ENCODE data around the gene CRADD. TPM values are rescaled to one million over a fixed set of nuclear protein-coding genes. Genes with fewer than 3 reads are reported as not detected.

Gene CRADD
- polyA plus RNA-seq, 1 of the 3 experiments (the other 2 are of a cell fraction), result 13.6 TPM

DNA sequence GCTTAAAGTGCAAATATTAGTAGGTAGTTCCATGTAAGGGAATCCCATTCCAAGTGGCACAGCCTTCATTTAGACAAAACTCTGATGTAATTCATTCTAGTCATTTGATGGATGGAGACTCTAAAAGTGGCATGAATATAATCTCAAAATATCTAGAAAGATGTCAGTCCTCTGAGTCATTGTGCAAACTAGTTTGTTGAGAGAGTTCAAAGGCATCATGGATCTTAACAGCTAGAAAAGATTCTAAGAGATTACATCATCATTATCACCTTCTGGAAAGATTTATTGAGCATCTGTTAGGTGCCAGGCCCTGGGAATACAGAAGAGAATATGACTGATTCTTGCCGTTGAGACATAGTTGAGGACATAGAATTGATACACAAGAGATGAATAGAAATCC is 30.7 kb downstream of the CRADD start (continued):
- TF ChIP-seq, protein P1, sequence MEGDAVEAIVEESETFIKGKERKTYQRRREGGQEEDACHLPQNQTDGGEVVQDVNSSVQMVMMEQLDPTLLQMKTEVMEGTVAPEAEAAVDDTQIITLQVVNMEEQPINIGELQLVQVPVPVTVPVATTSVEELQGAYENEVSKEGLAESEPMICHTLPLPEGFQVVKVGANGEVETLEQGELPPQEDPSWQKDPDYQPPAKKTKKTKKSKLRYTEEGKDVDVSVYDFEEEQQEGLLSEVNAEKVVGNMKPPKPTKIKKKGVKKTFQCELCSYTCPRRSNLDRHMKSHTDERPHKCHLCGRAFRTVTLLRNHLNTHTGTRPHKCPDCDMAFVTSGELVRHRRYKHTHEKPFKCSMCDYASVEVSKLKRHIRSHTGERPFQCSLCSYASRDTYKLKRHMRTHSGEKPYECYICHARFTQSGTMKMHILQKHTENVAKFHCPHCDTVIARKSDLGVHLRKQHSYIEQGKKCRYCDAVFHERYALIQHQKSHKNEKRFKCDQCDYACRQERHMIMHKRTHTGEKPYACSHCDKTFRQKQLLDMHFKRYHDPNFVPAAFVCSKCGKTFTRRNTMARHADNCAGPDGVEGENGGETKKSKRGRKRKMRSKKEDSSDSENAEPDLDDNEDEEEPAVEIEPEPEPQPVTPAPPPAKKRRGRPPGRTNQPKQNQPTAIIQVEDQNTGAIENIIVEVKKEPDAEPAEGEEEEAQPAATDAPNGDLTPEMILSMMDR (IDR thresholded peaks at IDR 0.05), result no peak
- TF ChIP-seq YY1 (IDR thresholded peaks at IDR 0.05; ENCODE audit: low read depth) (no peak), RXRA (IDR thresholded peaks at IDR 0.05; ENCODE audit: borderline replicate concordance, low read depth) (0 out of 2 replicates have a peak, but pooled peaks have one; percentile 43), EP300 (IDR thresholded peaks at IDR 0.05; ENCODE audit: borderline replicate concordance in 1 of 2, low read depth in 1 of 2, low read length in 1 of 2) (no peak), MXI1 (IDR thresholded peaks at IDR 0.05; ENCODE audit: low read depth, low read length) (no peak)
- TF ChIP-seq, protein P2, sequence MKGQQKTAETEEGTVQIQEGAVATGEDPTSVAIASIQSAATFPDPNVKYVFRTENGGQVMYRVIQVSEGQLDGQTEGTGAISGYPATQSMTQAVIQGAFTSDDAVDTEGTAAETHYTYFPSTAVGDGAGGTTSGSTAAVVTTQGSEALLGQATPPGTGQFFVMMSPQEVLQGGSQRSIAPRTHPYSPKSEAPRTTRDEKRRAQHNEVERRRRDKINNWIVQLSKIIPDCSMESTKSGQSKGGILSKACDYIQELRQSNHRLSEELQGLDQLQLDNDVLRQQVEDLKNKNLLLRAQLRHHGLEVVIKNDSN (IDR thresholded peaks at IDR 0.05; ENCODE audit: borderline replicate concordance, low read depth), result no peak

DNA sequence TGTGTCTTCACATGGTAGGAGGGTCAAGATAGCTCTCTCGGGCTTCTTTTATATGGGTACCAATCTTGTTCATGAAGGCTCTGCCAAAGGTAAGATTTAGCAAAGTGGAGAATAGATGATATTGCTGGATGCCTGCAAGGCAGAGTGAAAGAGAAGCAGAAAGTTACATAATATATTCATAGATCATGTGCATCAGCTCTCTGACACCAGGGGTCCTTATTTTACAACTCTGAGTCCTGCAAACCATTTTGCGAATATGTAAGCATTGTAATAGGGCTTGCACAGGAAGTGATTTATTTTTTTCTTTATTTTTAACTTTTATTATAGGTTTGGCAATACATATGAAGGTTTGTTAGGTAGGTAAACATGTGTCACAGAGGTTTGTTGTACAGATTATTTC is 31.8 kb downstream of the CRADD start:
- ChIA-PET CTCF (interaction anchor here (1.2 kb wide), 1 partner anchor 10 kb away, joined by 4 read pairs; no protein-coding TSS in a partner anchor), POLR2A (no interaction called here)
- TF ChIP-seq CHD2 (IDR thresholded peaks at IDR 0.05; ENCODE audit: low read length, partially characterized antibody) (no peak), FOSL2 (IDR thresholded peaks at IDR 0.05; ENCODE audit: borderline replicate concordance, low read depth) (no peak), ELF1 (IDR thresholded peaks at IDR 0.05) (no peak), RXRA (IDR thresholded peaks at IDR 0.05; ENCODE audit: borderline replicate concordance, low read depth) (no peak), JUND (IDR thresholded peaks at IDR 0.05) (no peak), RAD21 (IDR thresholded peaks at IDR 0.05; ENCODE audit: low read length) (no peak), SMC3 (IDR thresholded peaks at IDR 0.05; ENCODE audit: low read depth, low read length) (no peak), MXI1 (IDR thresholded peaks at IDR 0.05; ENCODE audit: low read depth, low read length) (no peak), RCOR1 (IDR thresholded peaks at IDR 0.05; ENCODE audit: low read length) (no peak), EZH2phosphoT487 (IDR thresholded peaks at IDR 0.05; ENCODE audit: borderline replicate concordance, low read depth) (no peak), FOXM1 (IDR thresholded peaks at IDR 0.05; ENCODE audit: low read depth) (no peak), TEAD4 (IDR thresholded peaks at IDR 0.05; ENCODE audit: borderline replicate concordance, insufficient read depth) (no peak)
- TF ChIP-seq, protein P3, sequence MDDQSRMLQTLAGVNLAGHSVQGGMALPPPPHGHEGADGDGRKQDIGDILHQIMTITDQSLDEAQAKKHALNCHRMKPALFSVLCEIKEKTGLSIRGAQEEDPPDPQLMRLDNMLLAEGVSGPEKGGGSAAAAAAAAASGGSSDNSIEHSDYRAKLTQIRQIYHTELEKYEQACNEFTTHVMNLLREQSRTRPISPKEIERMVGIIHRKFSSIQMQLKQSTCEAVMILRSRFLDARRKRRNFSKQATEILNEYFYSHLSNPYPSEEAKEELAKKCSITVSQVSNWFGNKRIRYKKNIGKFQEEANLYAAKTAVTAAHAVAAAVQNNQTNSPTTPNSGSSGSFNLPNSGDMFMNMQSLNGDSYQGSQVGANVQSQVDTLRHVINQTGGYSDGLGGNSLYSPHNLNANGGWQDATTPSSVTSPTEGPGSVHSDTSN (IDR thresholded peaks at IDR 0.05), result no peak
- TF ChIP-seq, protein P4, sequence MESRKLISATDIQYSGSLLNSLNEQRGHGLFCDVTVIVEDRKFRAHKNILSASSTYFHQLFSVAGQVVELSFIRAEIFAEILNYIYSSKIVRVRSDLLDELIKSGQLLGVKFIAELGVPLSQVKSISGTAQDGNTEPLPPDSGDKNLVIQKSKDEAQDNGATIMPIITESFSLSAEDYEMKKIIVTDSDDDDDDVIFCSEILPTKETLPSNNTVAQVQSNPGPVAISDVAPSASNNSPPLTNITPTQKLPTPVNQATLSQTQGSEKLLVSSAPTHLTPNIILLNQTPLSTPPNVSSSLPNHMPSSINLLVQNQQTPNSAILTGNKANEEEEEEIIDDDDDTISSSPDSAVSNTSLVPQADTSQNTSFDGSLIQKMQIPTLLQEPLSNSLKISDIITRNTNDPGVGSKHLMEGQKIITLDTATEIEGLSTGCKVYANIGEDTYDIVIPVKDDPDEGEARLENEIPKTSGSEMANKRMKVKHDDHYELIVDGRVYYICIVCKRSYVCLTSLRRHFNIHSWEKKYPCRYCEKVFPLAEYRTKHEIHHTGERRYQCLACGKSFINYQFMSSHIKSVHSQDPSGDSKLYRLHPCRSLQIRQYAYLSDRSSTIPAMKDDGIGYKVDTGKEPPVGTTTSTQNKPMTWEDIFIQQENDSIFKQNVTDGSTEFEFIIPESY (IDR thresholded peaks at IDR 0.05; ENCODE audit: borderline replicate concordance, low read depth), result no peak
- TF ChIP-seq, protein P5, sequence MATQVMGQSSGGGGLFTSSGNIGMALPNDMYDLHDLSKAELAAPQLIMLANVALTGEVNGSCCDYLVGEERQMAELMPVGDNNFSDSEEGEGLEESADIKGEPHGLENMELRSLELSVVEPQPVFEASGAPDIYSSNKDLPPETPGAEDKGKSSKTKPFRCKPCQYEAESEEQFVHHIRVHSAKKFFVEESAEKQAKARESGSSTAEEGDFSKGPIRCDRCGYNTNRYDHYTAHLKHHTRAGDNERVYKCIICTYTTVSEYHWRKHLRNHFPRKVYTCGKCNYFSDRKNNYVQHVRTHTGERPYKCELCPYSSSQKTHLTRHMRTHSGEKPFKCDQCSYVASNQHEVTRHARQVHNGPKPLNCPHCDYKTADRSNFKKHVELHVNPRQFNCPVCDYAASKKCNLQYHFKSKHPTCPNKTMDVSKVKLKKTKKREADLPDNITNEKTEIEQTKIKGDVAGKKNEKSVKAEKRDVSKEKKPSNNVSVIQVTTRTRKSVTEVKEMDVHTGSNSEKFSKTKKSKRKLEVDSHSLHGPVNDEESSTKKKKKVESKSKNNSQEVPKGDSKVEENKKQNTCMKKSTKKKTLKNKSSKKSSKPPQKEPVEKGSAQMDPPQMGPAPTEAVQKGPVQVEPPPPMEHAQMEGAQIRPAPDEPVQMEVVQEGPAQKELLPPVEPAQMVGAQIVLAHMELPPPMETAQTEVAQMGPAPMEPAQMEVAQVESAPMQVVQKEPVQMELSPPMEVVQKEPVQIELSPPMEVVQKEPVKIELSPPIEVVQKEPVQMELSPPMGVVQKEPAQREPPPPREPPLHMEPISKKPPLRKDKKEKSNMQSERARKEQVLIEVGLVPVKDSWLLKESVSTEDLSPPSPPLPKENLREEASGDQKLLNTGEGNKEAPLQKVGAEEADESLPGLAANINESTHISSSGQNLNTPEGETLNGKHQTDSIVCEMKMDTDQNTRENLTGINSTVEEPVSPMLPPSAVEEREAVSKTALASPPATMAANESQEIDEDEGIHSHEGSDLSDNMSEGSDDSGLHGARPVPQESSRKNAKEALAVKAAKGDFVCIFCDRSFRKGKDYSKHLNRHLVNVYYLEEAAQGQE (IDR thresholded peaks at IDR 0.05; ENCODE audit: low read depth, low read length), result no peak

More for the DNA sequence above, 31.8 kb downstream of the CRADD start:
- Histone ChIP-seq H3K9ac (no peak overlapping the region), H3K79me2 (ENCODE audit: insufficient read depth) (0 out of 2 replicates have a peak, but pooled peaks cover 5% of the 10 kb centered on the region), H4K20me1 (ENCODE audit: insufficient read depth) (no peaks in the 10 kb centered on the region), H3F3A (replicated peaks; ENCODE audit: insufficient read depth) (peaks cover 34% of the 10 kb centered on the region), H3K9me3 (peaks cover 6% of the 10 kb centered on the region; the same call in 1 of the 2 replicates), H2AFZ (ENCODE audit: low read depth) (no peak overlapping the region), H3K4me1 (ENCODE audit: control insufficient read depth in 1 of 2, insufficient read depth in 2 of 2, low read depth in 1 of 2, low read length in 1 of 2) (peaks cover 13 to 20% of the 10 kb centered on the region in 2 experiments; a peak in 3 of 4 replicates), H3K27ac (ENCODE audit: low read depth in 2 of 2, low read length in 1 of 2) (no peak overlapping the region), H3K4me3 (ENCODE audit: low read depth in 2 of 2, low read length in 1 of 2) (no peak overlapping the region), H3K27me3 (ENCODE audit: insufficient read depth) (no peaks in the 10 kb centered on the region), H3K4me2 (no peak overlapping the region), H3K9me2 (no peaks in the 10 kb centered on the region), H3K36me3 (replicated peaks in 1 of 2; ENCODE audit: control insufficient read depth in 1 of 2, insufficient read depth in 2 of 2, low read length in 1 of 2) (no peaks in the 10 kb centered on the region)
- WGBS (ENCODE audit: low lambda C conversion rate), result 98% methylated on average over 2 of the region's 2 CpGs
- no peak for DNase-seq
